ENCODE results near the gene HAL.
"Not testable (repeated sequence)": the region's sequence is repeated elsewhere in the genome, so short reads cannot be mapped to it uniquely, and the experiment has no call there.

Gene HAL

DNA sequence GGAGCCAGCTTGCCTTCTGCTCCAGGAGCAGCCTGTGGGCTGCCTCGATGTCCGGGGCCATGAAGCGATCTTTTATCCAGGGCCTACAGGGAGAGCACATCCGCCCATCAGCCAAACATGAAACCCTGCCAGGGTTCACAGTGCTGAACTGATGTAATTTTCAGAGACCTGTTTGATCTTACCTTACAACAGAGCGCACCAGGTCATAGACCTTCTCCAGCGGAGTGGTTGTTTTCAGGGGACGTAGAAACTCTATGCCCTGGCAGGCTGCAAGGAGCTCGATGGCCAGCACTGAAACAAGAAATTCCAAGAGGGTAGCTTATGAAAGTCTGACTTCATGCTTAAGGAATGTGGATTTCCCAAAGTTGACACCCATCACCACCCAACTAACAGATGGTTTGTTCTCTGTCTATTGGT lies 19.7 kb downstream of the HAL start:
- DNase-seq = no peak

DNA sequence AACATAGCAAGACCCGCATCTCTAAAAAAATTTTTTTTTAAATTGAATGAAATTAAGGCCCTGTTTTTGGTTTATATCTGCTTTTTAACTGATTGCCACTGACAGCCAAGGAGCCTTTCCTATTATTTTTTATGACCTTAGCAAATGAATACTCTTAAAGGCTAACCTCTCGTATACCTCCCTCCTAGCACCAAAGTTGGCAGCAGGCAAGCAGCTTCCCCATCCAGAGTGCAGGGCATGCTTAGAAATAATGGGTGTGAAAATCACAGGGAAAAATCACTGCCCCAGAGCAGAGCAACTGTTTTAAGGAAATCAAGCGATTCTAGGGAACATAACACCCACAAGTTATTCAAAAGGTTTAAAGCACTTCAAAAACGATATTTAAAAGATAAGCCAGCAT lies 20.7 kb downstream of the HAL start:
- no peak for DNase-seq

DNA sequence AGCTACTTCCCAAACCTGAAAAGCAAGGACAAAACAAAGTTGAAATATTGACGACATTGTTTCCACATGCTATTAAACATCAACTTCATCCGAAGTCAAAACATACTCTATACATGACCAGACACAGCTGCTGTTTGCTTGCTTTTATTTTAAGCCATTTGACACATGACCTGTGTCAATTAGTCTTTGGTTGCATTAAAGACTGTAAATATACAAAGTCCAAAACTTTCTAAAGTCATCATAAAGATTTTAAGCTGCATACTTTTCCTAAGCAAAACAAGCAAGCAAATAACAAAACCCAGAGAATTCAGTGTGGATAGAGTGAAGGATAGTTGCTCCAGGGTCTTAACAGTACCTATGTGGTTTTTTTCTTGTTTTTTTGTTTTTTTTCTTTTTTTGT lies 21.8 kb downstream of the HAL start:
- no peak for DNase-seq

DNA sequence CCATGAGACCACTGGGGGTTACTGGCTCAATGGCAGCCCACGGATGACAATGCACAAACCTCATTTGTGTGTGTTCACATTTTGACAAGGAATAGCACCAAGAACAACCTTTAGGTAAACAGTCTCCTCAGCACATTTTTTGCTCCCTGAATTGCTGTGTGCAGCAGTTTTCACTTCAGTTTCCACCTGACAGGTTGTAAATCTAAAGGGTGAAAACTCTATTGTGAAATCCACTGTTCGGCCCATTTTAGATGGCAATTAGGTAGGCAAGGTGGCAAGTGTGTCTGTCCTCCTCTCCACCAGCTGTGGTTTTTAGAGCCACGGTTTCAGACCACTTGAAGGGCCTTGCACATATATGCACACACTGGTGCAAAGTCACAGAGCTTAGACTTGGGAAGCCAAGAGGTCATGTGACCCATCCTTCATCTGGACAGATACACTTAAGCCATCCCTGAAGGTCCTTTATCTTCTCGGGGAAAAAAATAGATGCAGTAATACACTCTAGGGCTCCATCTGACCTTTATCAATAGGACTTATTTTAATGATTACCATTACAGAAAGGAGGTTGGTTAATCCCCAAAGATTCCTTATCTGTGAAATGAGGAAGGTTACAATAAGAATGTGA lies 23.2 kb downstream of the HAL start:
- no peak for DNase-seq

DNA sequence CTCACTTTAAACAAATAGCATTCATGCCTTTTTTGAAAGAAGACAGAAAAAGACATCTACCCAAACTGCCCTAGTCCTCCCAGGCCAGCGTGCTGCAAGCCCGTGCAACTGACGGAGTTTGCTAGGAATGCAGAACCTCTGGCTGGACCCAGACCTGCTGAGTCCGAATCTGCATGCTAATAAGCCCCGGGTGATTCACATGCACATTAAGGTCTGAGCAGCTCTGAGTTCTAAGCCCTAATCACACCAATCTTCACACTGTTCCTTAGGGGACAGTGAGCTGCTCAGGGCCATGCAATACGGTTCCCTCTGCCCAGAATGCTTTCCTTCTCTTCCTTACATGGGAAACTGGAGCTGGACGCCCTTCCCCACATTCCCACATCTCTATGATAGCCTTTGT lies 25.2 kb downstream of the HAL start:
- DNase-seq = no peak

DNA sequence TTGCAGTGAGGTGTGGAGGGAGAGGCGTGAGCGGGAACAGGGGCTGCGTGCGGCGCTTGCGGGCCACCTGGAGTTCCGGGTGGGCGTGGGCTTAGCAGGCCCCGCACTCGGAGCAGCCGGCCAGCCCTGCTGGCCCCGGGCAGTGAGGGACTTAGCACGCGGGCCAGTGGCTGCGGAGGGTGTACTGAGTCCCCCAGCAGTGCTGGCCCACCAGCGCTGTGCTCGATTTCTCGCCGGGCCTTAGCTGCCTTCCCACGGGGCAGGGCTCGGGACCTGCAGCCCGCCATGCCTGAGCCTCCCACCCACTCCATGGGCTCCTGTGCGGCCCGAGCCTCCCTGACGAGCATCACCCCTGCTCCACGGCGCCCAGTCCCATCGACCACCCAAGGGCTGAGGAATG lies 27.0 kb downstream of the HAL start:
- not testable (repeated sequence) for DNase-seq

DNA sequence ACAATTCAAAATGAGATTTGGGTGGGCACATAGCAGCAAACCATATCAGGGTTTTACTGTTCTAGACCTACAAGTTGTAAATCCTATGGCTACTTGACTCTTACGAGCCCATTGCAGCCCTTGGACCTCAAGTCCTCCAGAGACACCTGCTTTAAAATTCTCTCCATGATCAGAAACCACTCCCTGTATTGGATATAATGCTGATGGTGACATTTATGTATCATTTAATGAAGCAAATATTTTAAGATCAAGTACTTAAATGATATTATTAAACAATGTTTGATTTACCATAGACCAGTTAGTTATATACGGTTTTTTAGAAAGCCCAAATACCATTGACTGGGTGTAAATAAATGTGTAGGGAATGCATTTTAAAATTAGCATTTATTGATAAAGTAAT lies 28.8 kb downstream of the HAL start:
- DNase-seq = no peak

DNA sequence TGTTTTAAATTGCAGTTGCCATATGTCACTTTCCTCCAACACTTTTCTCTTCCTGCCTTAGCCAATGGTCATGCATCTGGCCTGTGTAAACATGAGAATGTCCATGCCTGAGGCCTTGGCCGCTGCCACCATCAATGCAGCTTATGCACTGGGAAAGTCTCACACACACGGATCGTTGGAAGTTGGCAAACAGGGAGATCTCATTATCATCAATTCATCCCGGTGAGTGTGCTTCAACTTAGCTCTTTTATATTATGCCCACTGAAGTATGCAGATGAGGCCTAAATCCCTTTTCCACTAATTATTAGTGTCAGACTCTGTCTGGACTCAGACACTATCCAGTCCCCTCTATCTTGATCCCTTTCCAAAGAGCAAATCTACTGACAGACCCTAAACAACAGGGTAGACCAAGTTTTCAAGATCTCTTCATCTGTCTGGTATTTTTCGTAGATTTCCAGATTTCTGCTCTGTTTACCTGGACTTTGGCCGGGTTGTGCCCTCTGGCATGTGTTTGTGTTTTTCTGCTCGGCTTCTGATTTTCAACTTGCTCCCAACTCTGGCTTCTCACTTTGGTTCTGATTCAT lies 29.8 kb downstream of the HAL start:
- DNase-seq = no peak

DNA sequence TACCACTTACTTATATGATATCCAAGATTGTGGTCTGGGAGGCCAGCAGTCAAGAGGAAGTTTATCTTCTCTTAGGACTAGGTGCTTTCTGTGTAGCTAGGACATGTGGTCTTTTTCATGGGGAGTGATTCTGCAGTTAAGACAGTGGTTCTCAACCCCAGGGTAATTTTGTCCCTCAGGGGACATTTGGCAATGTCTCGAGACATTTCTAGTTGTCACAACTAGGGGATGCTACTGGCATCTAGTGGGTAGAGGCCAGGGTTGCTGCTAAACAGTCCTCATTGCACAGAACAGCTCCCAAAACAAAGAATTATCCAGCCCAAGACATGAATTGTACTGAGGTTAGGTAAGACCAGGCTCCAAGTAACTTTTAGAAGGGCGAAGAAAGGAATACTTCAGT lies 33.0 kb downstream of the HAL start:
- no peak for DNase-seq

DNA sequence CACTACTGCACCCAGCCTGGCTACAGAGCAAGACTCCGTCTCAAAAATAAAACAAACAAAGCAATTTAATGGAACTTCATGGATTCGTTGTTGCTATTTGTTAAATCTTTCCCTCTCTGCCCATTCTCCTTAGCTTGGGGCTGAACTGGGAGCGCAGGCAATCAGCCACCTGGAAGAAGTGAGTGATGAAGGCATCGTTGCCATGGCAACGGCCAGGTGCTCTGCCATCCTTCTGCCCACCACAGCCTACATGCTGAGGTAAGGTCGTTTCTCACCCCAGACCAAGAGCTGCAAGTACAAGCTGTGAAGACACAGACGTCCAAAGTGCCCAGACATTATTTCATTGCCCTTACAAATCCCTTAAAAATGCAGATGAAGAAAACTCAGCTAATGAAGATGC lies 33.9 kb downstream of the HAL start:
- no peak for DNase-seq

DNA sequence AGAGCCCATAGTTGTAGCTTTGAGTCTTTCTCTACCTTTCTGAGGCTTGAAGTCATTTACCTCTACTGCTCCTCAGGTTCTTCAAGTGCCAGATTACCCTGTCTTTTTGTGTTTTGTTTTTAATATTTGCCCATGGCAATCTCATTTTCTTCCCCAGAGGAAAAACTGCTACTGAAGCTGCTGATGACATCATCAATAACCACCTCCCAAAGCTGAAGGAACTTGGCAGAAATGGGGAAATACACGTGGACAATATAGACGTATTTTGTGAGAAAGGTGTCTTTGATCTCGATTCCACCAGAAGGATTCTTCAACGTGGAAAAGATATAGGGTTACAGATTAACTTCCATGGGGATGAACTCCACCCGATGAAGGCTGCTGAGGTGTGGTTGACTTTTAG lies 35.9 kb downstream of the HAL start:
- DNase-seq = no peak

DNA sequence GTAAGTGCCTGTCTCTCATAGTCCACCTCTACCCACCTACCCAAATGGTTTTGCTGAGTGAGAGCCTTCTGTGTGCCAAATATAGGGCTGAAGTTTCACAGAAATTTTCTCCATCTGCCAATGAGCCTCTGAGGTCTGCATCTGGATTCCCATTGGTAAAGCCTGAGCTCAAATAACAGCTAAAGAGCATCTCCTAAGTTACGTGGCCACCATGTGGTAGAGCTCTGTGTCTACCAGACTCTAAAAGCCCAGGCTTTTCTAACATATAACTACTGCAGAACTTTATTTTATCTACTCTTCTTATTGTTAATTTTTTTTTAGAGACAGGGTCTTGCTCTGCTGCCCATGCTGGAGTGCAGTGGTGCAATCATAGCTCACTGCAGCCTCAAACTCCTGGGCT lies 37.0 kb downstream of the HAL start:
- DNase-seq = no peak

DNA sequence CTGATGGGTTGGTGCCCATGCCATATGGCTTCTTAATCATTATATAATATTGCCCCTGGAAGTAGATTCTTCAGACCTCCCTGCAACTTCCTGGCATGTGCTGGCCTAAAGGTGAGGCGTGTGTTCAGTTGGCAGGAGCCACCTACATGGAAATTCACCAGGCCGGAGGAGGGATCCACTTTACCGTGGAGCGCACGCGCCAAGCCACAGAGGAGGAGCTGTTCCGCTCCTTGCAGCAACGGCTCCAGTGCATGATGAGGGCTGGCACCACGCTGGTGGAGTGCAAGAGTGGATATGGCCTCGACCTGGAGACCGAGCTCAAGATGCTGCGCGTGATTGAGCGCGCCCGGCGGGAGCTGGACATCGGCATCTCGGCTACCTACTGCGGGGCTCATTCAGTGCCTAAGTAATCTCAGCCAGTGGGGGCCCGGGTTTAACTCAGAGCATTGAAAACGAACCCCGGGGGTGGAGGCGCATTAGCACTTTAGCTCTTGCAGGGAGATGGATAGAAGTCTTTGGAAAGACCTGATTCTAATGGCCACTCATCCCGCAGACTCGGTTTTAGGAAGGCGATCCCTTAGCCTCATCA lies 39.5 kb downstream of the HAL start:
- no peak for DNase-seq

DNA sequence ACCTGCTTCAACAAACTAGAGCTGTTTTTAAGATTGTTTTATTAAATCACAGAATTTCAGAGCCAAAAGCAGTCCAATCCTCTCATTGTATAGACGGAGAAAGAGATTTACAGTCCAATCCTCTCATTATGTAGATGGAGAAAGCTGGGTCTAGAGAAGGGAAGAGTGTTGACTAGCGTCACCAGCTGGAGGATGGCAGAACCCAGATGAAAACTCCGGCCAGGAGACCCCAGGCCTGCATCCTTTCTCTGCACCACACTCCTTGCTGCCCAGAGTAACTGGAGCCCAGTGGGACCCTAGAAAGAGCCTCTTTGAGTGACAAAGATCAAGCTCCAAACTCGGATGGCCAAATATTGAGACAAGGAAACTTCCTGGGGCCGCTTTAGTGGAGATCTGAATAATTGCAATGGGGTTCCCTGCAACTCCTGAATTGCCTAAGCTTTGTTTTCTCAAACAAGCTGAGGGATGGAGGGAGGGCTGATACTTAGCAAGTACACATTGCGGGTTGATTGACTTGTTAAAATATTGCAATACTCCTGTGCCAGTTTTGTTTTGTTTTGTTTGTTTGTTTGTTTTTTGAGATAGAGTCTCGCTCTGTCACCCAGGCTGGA lies 40.5 kb downstream of the HAL start:
- DNase-seq = no peak

DNA sequence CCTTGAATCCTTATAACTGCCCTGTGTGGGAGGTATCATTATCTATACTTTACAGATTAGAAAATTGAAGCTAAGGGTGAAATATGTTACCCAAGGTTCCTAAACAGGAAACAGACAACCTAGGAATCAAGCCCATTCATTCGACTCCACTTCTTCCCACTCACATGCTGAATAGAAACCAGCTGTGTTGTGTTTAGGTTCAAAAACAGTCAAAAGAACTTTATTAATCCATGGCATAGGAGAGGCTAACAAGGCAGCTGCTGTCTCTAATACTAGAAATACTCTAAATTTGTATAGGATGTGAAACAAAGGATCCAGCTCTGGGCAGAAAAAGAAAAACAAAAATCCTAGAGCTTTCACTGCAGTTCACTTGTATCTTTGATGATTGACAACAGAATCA lies 43.1 kb downstream of the HAL start:
- DNase-seq = no peak

DNA sequence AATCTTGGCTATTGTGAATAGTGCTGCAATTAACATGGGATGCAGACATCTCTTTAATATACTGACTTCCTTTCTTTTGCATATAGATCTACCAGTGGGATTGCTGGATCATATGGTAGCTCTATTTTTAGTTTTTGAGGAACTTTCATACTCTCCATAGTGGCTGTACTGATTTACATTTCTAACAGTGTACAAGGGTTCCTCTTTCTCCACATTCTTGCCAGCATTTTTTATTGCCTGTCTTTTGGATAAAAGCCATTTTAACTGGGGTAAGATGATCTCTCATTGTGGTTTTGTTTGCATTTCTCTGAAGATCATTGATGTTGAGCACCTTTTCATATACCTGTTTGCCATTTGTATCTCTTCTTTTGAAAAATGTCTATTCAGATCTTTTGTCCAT lies 44.6 kb downstream of the HAL start:
- DNase-seq = no peak

DNA sequence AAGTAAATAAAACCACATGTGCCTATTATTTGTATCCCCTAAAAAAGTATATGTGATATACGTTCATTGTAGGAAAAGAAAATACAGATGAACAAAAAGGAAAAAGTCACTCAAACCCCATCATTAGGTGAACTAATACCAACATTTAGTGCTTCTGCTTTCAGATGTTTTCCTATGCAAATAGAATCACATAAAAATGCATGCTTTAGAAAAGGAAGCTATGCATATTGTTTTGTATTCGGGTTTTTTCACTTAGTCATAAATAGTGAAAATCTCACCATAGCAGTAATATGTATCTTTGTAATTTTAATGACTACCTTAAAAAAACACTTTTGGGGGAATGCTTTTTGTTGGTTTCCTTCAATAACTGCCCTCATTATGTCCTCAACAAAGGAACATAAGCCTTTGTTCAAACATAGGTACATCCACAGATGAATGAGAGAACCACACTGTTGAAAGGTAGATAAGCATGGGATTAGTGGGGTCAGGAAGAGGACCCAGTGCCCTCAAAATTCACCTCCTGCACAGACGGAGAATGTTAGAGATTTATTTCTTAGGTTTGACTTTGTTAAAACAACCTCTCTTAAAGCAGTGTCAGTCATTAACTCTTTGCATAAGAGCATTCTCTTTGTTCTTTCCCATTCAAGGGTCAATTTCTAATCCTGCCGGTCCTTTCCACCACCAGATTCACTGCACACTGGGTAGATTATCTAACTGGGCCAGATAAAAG lies 46.5 kb downstream of the HAL start:
- no peak for DNase-seq

DNA sequence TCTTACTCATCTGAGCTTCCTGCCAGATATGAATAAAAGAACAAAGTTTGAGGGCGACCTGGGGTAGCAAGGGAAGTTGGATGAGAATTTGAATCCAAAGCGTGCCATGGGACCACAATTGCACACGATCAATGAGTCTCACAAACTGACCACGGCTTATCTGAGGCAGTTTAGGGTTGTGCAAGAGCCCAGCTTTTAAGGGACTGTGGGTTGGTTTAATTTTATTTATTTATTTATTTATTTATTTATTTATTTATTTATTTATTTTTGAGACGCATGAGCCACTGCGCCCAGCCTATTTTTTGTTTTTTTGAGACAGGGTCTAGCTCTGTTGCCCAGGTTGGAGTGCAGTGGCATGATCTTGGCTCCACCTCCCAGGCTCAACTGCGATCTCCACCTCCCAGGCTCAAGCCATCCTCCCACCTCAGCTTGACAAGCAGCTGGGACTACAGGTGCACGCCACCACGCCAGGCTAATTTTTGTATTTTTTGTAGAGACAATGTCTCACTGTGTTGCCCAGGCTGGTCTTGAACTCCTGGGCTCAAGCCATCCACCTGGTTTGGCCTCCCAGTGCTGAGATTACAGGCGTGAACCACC lies 51.9 kb downstream of the HAL start:
- DNase-seq = no peak

DNA sequence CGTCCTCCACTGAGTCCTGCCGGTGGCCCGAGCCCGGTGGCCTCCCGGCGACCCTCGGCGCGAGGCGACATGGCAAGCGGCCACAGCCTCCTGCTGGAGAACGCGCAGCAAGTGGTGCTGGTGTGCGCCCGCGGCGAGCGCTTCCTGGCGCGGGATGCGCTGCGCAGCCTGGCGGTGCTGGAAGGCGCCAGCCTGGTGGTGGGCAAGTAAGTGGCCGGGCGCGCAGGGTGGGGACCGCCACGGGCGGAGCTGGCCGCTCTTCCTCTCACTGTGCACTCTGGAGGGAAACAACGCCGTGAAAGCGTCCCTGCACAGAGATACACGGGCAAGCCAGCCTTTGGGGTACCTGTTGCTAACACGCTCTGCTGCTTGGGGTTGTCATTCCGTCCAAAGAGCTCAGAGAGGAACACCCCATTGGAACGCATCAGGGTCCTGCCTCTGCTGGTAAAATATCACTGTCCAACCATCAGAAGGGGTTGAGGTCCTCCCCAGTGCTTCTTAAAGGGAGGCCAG lies 52.8 kb downstream of the HAL start, which contains the start of gene AMDHD1:
AMDHD1 (plus strand) TSS at position 2 of the 513 bp plus-strand sequence; CDS start at position 70, 68 bp downstream.
- no peak for DNase-seq

DNA sequence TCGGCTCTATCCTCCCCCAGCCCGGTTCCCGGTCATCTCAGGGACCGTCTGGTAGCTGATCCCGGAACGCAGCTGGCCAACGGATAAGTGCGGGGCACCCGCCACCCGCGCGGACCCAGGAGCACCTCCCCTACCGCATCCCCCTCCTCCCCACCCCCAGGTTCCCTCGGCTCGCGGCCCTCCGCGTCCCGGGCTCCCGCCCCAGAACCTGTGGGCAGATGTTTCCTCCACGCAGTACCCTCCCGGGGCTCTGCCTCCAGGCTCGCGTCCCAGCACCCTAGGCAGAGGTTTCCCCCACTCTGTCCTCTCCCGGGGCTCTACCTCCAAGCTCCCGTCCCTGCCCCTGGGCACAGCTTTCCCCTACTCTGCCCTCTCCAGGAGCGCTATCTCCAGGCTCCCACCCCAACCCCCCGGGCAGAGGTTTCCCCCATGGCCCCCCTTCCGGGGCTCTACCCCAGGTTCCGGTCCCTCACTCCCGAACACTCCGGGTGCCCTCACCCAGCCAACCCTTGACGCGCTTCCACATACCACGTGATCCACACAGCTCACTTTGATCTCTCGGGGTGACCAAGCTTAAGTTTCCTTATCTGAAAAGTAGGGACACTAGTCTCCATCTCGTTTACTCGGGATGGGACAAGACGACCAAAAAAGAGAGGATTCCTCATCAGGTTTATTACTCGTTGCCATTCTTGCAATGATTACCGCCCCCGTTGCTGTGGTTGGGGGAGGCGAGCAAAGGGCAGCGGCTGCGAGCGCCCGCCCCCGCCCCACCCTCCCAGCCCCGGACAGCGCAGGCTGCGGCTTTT lies 53.4 kb downstream of the HAL start, which contains the start of gene CCDC38:
CCDC38 (minus strand) TSS at position 91 of the 806 bp plus-strand sequence. CDS start 6,105 bp downstream, outside the sequence.
- DNase-seq = peak; percentile 65

DNA sequence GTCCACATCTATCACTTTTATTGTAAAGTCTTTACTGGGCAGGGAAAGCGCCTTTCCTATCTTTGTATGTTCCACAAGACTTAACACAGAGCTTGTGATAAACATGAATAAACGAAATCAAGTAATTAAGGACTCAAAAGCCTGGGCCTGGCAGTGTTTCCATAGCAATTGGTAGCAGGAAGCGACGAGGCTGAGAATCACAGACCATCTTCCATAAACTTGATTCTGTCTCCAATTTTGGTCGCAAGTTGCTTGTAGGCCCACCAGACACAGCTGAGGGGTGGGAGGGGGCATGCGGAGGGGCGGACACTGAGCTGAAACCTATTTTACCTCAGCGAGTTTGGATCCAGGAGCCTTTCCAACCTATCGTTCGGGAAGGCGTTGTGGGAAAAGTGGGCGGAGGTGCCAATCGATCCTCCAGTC lies 54.0 kb downstream of the HAL start:
- no peak for DNase-seq

DNA sequence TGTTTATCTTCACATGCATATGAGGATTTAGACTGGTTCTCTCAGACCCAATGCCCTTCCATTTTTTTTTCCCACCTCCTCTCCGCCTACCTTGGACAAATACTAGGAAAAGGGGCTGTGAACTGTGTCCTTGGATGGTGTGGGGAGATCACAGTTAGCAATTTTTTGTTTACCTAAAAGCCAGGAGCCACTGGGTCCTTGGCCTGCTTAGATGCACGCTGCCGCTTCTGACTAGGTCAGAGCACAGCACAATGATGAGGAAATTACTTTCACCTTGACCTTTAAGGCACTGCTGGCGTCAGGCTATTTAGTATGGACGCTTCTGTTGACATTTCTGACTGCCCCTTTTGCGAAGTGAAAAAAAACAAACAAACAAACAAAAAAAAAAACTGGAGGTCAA lies 55.6 kb downstream of the HAL start:
- no peak for DNase-seq
